GM12891 (cell line): Measurements from ENCODE around the gene DAND5.
"Not testable (repeated sequence)": the region's sequence is repeated elsewhere in the genome, so short reads cannot be mapped to it uniquely, and the experiment has no call there.

Experiments
- DNase-seq: peaks from one replicate; pipeline ENCODE4 v3.0.0; 2011; ENCODE audit warnings: low spot score; ENCODE audit not compliant: insufficient read length
- FAIRE-seq: peaks from 2 replicates; lab custom pipeline; 2011; peaks lifted over from hg19 to GRCh38; lab: Jason Lieb, UNC
- PAX5 ChIP-seq: IDR thresholded peaks from 2 replicates; pipeline ENCODE4 v1.6.1; 2011; ENCODE audit warnings: low read length, moderate library complexity, mild to moderate bottlenecking; ENCODE audit not compliant: insufficient read depth, severe bottlenecking
- POLR2A ChIP-seq: IDR thresholded peaks from 2 replicates; pipeline ENCODE4 v1.6.1; 2011; ENCODE audit warnings: low read depth, low read length, control low read depth
- POLR2AphosphoS5 ChIP-seq: IDR thresholded peaks from 2 replicates; pipeline ENCODE4 v1.6.1; 2011; ENCODE audit warnings: low read depth, low read length, control low read depth
- POU2F2 ChIP-seq: IDR thresholded peaks from 2 replicates; pipeline ENCODE4 v1.6.1; 2011; ENCODE audit warnings: low read depth, mild to moderate bottlenecking, control low read depth, low read length, moderate library complexity
- SPI1 ChIP-seq: IDR thresholded peaks from 2 replicates; pipeline ENCODE4 v1.6.1; 2011; ENCODE audit warnings: low read depth, low read length, control low read depth
- TAF1 ChIP-seq: IDR thresholded peaks from 2 replicates; pipeline ENCODE4 v1.6.1; 2011; ENCODE audit warnings: low read depth, low read length, control low read depth

DAND5 gene

GRCh38 chr19:12965017-12965811, 4.2 kb upstream of the DAND5 start:
- TF ChIP-seq SPI1 = peak; percentile 35; the same call in 1 of the 2 replicates
- 0 out of 2 replicates have a peak, but pooled peaks have one; percentile 37 for TF ChIP-seq POU2F2
- TF ChIP-seq TAF1 = no peak
- TF ChIP-seq PAX5 = no peak
- no peak for TF ChIP-seq POLR2AphosphoS5
- TF ChIP-seq POLR2A = no peak
- FAIRE-seq (peak; percentile 78), DNase-seq (peak; percentile 84)

- FAIRE-seq (no peak), DNase-seq (no peak)
- TF ChIP-seq TAF1 (no peak), PAX5 (no peak), SPI1 (no peak), POLR2A (no peak), POLR2AphosphoS5 (no peak), POU2F2 (no peak)
Measured at GRCh38 chr19:12965812-12966135, 3.6 kb upstream of the DAND5 start.

- TF ChIP-seq POLR2A = no peak
- TF ChIP-seq SPI1 = no peak
- no peak for TF ChIP-seq PAX5
- no peak for TF ChIP-seq POU2F2
- no peak for TF ChIP-seq POLR2AphosphoS5
- TF ChIP-seq TAF1 = no peak
- FAIRE-seq (no peak), DNase-seq (no peak)
Measured at GRCh38 chr19:12967907-12968306, 1.5 kb upstream of the DAND5 start.

GRCh38 chr19:12970070-12970820, 869 bp downstream of the DAND5 start:
- TF ChIP-seq SPI1 (no peak), POU2F2 (no peak), POLR2A (no peak), TAF1 (no peak), POLR2AphosphoS5 (no peak)
- DNase-seq = no peak

GRCh38 chr19:12973236-12973635, 3.9 kb downstream of the DAND5 start:
- FAIRE-seq (no peak), DNase-seq (no peak)
- TF ChIP-seq TAF1 (no peak), PAX5 (no peak), POLR2A (no peak), POLR2AphosphoS5 (no peak), POU2F2 (no peak), SPI1 (no peak)

More at GRCh38 chr19:12970070-12970820, 869 bp downstream of the DAND5 start:
- no peak for FAIRE-seq

GRCh38 chr19:12974301-12975220, 5.2 kb downstream of the DAND5 start:
- DNase-seq (no peak), FAIRE-seq (no peak)
- TF ChIP-seq POU2F2 (no peak), POLR2A (no peak), TAF1 (no peak), PAX5 (no peak), POLR2AphosphoS5 (no peak), SPI1 (no peak)

GRCh38 chr19:12975221-12975741, 5.9 kb downstream of the DAND5 start:
- FAIRE-seq (no peak), DNase-seq (no peak)

GRCh38 chr19:12976109-12976508, 6.7 kb downstream of the DAND5 start:
- not testable (repeated sequence) for DNase-seq, FAIRE-seq

More at GRCh38 chr19:12975221-12975741, 5.9 kb downstream of the DAND5 start:
- TF ChIP-seq POLR2AphosphoS5 (no peak), PAX5 (no peak), POLR2A (no peak), POU2F2 (no peak), SPI1 (no peak), TAF1 (no peak)
